GM21360 (cell line): ENCODE results near the gene MUSTN1.

Source experiments
- ATAC-seq: cut with Tn5 transposase; IDR thresholded peaks from one replicate; pipeline ENCODE4 v1.9.1; 2021; ENCODE audit warnings: mild to moderate bottlenecking, moderate library complexity; ENCODE audit not compliant: unreplicated experiment

MUSTN1 gene

GRCh38 chr3:52809662-52810377 is 25.0 kb downstream of the MUSTN1 start:
- ATAC-seq: no peak

GRCh38 chr3:52809149-52809548 is 25.7 kb downstream of the MUSTN1 start:
- no peak for ATAC-seq

DNA sequence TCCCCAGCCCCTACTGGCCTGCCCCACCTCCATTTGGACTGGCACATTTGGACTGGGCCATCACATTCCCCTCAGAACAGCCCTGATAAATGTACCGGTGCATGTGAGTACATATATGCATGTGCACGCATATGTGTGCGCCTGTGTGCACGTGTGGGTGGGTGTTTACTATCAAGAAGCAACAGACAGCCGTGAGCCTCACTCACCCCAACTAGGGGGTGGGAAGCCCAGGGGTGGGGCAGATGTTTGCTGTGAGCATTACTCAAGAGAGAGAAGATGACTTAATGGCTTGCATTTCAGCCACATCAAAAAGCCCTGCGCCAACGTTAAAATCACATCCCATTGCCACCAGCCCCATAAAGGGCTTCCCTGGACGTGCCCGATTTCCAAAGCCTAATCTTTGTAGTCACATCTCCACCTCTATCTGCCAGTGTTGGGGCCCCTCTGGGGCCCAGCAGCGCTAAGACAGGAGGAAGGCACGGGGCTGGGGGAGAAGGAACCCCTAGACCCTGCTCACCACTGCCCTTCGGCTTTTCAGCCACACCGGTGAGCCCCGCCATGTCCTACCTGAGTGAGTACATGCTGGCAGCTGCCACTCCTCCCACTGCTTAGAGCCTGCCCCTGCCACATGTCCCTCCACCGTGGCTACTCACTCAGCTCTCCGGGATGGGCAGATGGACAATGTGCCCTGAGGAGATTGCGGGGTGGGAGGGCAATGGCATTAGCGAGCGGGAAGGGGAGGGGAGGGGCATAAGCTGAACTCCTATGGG is 29.4 kb downstream of the MUSTN1 start:
- no peak for ATAC-seq

GRCh38 chr3:52801839-52802238 is 33.0 kb downstream of the MUSTN1 start:
- ATAC-seq: no peak

- ATAC-seq: no peak
These were observed 34.7 kb downstream of the MUSTN1 start for GRCh38 chr3:52800079-52800478.

- ATAC-seq: no peak
These were observed 35.8 kb downstream of the MUSTN1 start for GRCh38 chr3:52798978-52799476.

- ATAC-seq: no peak
These were observed 36.3 kb downstream of the MUSTN1 start for GRCh38 chr3:52798376-52798977.

DNA sequence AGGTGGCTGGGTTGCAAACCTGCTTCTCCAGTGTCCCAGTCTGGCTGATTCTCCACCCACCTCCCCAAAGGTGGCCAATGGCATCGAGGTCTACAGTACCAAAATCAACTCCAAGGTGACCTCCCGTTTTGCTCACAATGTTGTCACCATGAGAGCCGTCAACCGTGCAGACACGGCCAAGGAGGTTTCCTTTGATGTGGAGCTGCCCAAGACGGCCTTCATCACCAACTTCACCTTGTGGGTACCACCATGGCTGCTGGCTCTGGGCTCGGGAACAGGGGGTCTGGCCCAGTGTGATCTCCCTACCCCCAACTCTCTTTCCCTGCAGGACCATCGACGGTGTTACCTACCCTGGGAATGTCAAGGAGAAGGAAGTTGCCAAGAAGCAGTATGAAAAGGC is 38.4 kb downstream of the MUSTN1 start:
- ATAC-seq: no peak

GRCh38 chr3:52795298-52795900 is 39.4 kb downstream of the MUSTN1 start:
- ATAC-seq: no peak

GRCh38 chr3:52794612-52795099 is 40.2 kb downstream of the MUSTN1 start, which contains the start of gene ITIH3:
Gene ITIH3 (plus strand): TSS chr3:52794796. CDS start chr3:52794804, 8 bp downstream.
- ATAC-seq: no peak

GRCh38 chr3:52793702-52794611 is 40.9 kb downstream of the MUSTN1 start:
- no peak for ATAC-seq

GRCh38 chr3:52792961-52793695 is 41.7 kb downstream of the MUSTN1 start:
- ATAC-seq: no peak

DNA sequence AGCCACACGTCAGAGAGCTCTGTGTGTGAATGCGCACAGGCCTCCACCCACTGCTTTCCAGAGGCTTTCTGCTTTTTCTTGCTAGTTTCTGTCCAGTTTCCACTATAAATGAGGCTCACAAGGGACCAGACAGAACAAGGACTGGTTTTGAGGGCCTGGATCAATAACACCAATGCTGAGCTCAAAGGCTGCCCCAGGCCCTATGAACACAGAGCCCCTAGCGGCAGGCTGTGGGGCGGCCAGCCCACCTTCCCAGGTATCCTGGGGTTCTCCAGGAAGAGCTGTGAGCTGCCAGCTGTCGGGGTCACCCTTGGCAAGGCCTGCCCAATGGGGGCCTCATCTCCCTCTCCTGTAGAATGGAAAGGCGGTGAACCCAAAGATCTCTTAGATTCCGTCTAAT is 42.4 kb downstream of the MUSTN1 start:
- no peak for ATAC-seq

DNA sequence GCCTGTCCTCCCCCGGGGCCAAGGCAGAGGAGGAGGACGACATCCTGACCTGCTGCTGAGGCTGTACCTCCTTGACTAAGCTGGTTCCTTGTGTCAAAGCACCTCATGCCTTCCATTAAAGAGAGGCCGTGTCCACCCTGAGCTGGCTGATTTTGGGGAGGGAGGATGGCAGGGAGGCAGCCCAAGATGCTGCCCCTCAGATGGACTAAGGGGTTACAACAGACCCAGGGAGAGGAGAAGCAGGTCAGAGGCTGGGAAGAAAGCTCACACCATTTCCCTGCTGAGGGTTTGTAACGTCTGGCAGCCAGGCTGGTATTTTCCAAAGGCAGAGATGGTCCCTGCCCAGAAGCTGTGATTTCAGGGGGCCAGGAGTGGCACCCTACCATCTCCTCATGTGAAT is 42.9 kb downstream of the MUSTN1 start:
- ATAC-seq: no peak

DNA sequence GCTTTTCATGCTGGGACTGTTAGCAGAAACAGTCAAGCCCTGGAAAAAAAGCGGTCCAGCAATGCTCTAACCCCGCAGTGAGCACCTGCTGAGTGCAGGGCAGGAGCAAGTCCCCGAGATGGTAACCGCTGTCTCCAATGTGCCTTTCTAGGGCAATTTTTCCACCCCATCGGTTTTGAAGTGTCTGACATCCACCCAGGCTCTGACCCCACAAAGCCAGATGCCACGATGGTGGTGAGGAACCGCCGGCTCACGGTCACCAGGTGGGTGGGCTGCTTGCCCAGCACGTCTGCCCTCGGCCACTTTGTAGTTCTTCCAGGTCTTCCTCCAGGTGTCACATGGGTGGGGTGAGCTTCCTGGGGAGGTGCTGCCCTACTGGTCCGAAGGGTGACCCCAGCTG is 43.5 kb downstream of the MUSTN1 start:
- no peak for ATAC-seq

GRCh38 chr3:52790741-52791140 is 44.1 kb downstream of the MUSTN1 start:
- ATAC-seq: no peak

- ATAC-seq: no peak
These were observed 44.5 kb downstream of the MUSTN1 start for GRCh38 chr3:52790337-52790736.

GRCh38 chr3:52789746-52790040 is 45.1 kb downstream of the MUSTN1 start:
- no peak for ATAC-seq

- no peak for ATAC-seq
These were observed 45.7 kb downstream of the MUSTN1 start for GRCh38 chr3:52788890-52789745.
